Activated naive CD4-positive, alpha-beta T cell treated with anti-CD3 and anti-CD28 coated beads, Interleukin-2, amount 50 U/mL, for 24 hours (primary cell): Measurements from ENCODE around the gene SLC17A5.

ENCODE experiments used
- H3K27ac Mint-ChIP-seq: one replicate; pipeline ENCODE4 v1.8.0; 2021; ENCODE audit warnings: mild to moderate bottlenecking, mixed read lengths
- H3K27me3 Mint-ChIP-seq: one replicate; pipeline ENCODE4 v1.8.0; 2021; ENCODE audit warnings: mixed read lengths
- H3K36me3 Mint-ChIP-seq: one replicate; pipeline ENCODE4 v1.8.0; 2021; ENCODE audit warnings: mixed read lengths
- H3K4me1 Mint-ChIP-seq: one replicate; pipeline ENCODE4 v1.8.0; 2021; ENCODE audit warnings: mixed read lengths
- H3K4me3 Mint-ChIP-seq: one replicate; pipeline ENCODE4 v1.8.0; 2021; ENCODE audit warnings: mild to moderate bottlenecking, mixed read lengths
- H3K9me3 Mint-ChIP-seq: one replicate; pipeline ENCODE4 v1.8.0; 2021; ENCODE audit warnings: mixed read lengths

SLC17A5 gene

GRCh38 chr6:73679009-73679408, 25.2 kb upstream of the SLC17A5 start:
- no peak overlapping the region for H3K4me3 Mint-ChIP-seq

GRCh38 chr6:73675466-73676098, 21.8 kb upstream of the SLC17A5 start:
- Mint-ChIP-seq H3K27me3 (peaks cover 9% of the 10 kb centered on the region), H3K4me1 (peaks cover 4% of the 10 kb centered on the region)

More at GRCh38 chr6:73679009-73679408, 25.2 kb upstream of the SLC17A5 start:
- Mint-ChIP-seq H3K4me1 (peaks cover 4% of the 10 kb centered on the region), H3K36me3 (no peaks in the 10 kb centered on the region), H3K27ac (no peak overlapping the region), H3K9me3 (no peaks in the 10 kb centered on the region), H3K27me3 (peaks cover 4% of the 10 kb centered on the region)

GRCh38 chr6:73671911-73672685, 18.3 kb upstream of the SLC17A5 start:
- H3K27me3 Mint-ChIP-seq: peaks cover 11% of the 10 kb centered on the region
- H3K4me1 Mint-ChIP-seq: peaks cover 4% of the 10 kb centered on the region
- H3K27ac Mint-ChIP-seq: no peak overlapping the region
- no peaks in the 10 kb centered on the region for H3K36me3 Mint-ChIP-seq
- no peak overlapping the region for H3K4me3 Mint-ChIP-seq
- no peaks in the 10 kb centered on the region for H3K9me3 Mint-ChIP-seq

More at GRCh38 chr6:73675466-73676098, 21.8 kb upstream of the SLC17A5 start:
- Mint-ChIP-seq H3K27ac (no peak overlapping the region), H3K9me3 (no peaks in the 10 kb centered on the region), H3K4me3 (no peak overlapping the region), H3K36me3 (no peaks in the 10 kb centered on the region)

- no peaks in the 10 kb centered on the region for H3K4me1 Mint-ChIP-seq
- peaks cover 15% of the 10 kb centered on the region for H3K27me3 Mint-ChIP-seq
- H3K27ac Mint-ChIP-seq: no peak overlapping the region
- H3K4me3 Mint-ChIP-seq: no peak overlapping the region
- H3K9me3 Mint-ChIP-seq: no peaks in the 10 kb centered on the region
- no peaks in the 10 kb centered on the region for H3K36me3 Mint-ChIP-seq
These were observed 15.2 kb upstream of the SLC17A5 start for GRCh38 chr6:73669005-73669404.

GRCh38 chr6:73667798-73668197, 14.0 kb upstream of the SLC17A5 start:
- no peak overlapping the region for H3K27ac Mint-ChIP-seq
- no peak overlapping the region for H3K4me3 Mint-ChIP-seq
- H3K9me3 Mint-ChIP-seq: no peaks in the 10 kb centered on the region
- H3K27me3 Mint-ChIP-seq: peaks cover 15% of the 10 kb centered on the region
- H3K4me1 Mint-ChIP-seq: no peaks in the 10 kb centered on the region
- H3K36me3 Mint-ChIP-seq: no peaks in the 10 kb centered on the region

GRCh38 chr6:73666393-73666792, 12.6 kb upstream of the SLC17A5 start:
- Mint-ChIP-seq H3K27me3 (peaks cover 8% of the 10 kb centered on the region), H3K4me1 (no peaks in the 10 kb centered on the region), H3K27ac (no peak overlapping the region), H3K4me3 (no peak overlapping the region), H3K9me3 (no peaks in the 10 kb centered on the region), H3K36me3 (no peaks in the 10 kb centered on the region)

- H3K4me3 Mint-ChIP-seq: no peak overlapping the region
These were observed 12.0 kb upstream of the SLC17A5 start for GRCh38 chr6:73665686-73666319.

GRCh38 chr6:73664701-73665100, 10.9 kb upstream of the SLC17A5 start:
- no peaks in the 10 kb centered on the region for H3K9me3 Mint-ChIP-seq
- peaks cover 3% of the 10 kb centered on the region for H3K27me3 Mint-ChIP-seq
- H3K27ac Mint-ChIP-seq: no peak overlapping the region
- no peak overlapping the region for H3K4me3 Mint-ChIP-seq
- no peaks in the 10 kb centered on the region for H3K36me3 Mint-ChIP-seq
- H3K4me1 Mint-ChIP-seq: no peaks in the 10 kb centered on the region

More at GRCh38 chr6:73665686-73666319, 12.0 kb upstream of the SLC17A5 start:
- H3K9me3 Mint-ChIP-seq: no peaks in the 10 kb centered on the region
- H3K27ac Mint-ChIP-seq: no peak overlapping the region
- no peaks in the 10 kb centered on the region for H3K36me3 Mint-ChIP-seq
- peaks cover 7% of the 10 kb centered on the region for H3K27me3 Mint-ChIP-seq
- no peaks in the 10 kb centered on the region for H3K4me1 Mint-ChIP-seq

GRCh38 chr6:73657201-73657600, 3.4 kb upstream of the SLC17A5 start:
- Mint-ChIP-seq H3K27ac (peak overlapping the region; percentile 33), H3K4me1 (peaks cover 34% of the 10 kb centered on the region), H3K36me3 (no peaks in the 10 kb centered on the region), H3K27me3 (no peaks in the 10 kb centered on the region), H3K9me3 (no peaks in the 10 kb centered on the region), H3K4me3 (no peak overlapping the region)

- peaks cover 38% of the 10 kb centered on the region for H3K4me1 Mint-ChIP-seq
- H3K4me3 Mint-ChIP-seq: no peak overlapping the region
These were observed 2.8 kb upstream of the SLC17A5 start for GRCh38 chr6:73656531-73657145.

GRCh38 chr6:73655341-73655917, 1.6 kb upstream of the SLC17A5 start:
- H3K4me1 Mint-ChIP-seq: peaks cover 41% of the 10 kb centered on the region
- peak overlapping the region; percentile 50 for H3K4me3 Mint-ChIP-seq
- H3K9me3 Mint-ChIP-seq: no peaks in the 10 kb centered on the region

More at GRCh38 chr6:73656531-73657145, 2.8 kb upstream of the SLC17A5 start:
- no peaks in the 10 kb centered on the region for H3K27me3 Mint-ChIP-seq
- peak overlapping the region; percentile 33 for H3K27ac Mint-ChIP-seq
- no peaks in the 10 kb centered on the region for H3K9me3 Mint-ChIP-seq
- no peaks in the 10 kb centered on the region for H3K36me3 Mint-ChIP-seq

GRCh38 chr6:73652637-73653570, 888 bp downstream of the SLC17A5 start:
- Mint-ChIP-seq H3K4me3 (peak overlapping the region; percentile 97), H3K27ac (peak overlapping the region; percentile 91)

More at GRCh38 chr6:73655341-73655917, 1.6 kb upstream of the SLC17A5 start:
- Mint-ChIP-seq H3K36me3 (no peaks in the 10 kb centered on the region), H3K27me3 (no peaks in the 10 kb centered on the region), H3K27ac (no peak overlapping the region)

GRCh38 chr6:73649783-73650182, 4.0 kb downstream of the SLC17A5 start:
- Mint-ChIP-seq H3K27me3 (no peaks in the 10 kb centered on the region), H3K27ac (no peak overlapping the region), H3K36me3 (peaks cover 4% of the 10 kb centered on the region), H3K4me1 (peaks cover 42% of the 10 kb centered on the region), H3K4me3 (no peak overlapping the region), H3K9me3 (no peaks in the 10 kb centered on the region)

More at GRCh38 chr6:73652637-73653570, 888 bp downstream of the SLC17A5 start:
- Mint-ChIP-seq H3K4me1 (peaks cover 43% of the 10 kb centered on the region), H3K9me3 (no peaks in the 10 kb centered on the region), H3K36me3 (peaks cover 4% of the 10 kb centered on the region), H3K27me3 (no peaks in the 10 kb centered on the region)

GRCh38 chr6:73648166-73648565, 5.6 kb downstream of the SLC17A5 start:
- H3K27ac Mint-ChIP-seq: no peak overlapping the region
- no peaks in the 10 kb centered on the region for H3K27me3 Mint-ChIP-seq
- no peaks in the 10 kb centered on the region for H3K9me3 Mint-ChIP-seq
- H3K36me3 Mint-ChIP-seq: peaks cover 4% of the 10 kb centered on the region
- H3K4me3 Mint-ChIP-seq: no peak overlapping the region
- H3K4me1 Mint-ChIP-seq: peaks cover 35% of the 10 kb centered on the region
